Ovary (tissue), 9 donors: ENCODE results near the gene CTNNA3. TPM values are rescaled to one million over a fixed set of nuclear protein-coding genes. Genes with fewer than 3 reads are reported as not detected.

Source experiments
- DNase-seq, 5 donors: peaks; one replicate each; pipeline ENCODE4 v3.0.0-alpha.2; 2019 to 2020
- H3K27ac ChIP-seq, 2 donors: fragments of 200-600 bp; one replicate each; pipeline versions ENCODE4 v1.5.1 to v1.8.0; 2019 to 2022
- H3K27me3 ChIP-seq: fragments of 200-600 bp; one replicate; pipeline ENCODE4 v1.8.0; 2022
- H3K36me3 ChIP-seq: fragments of 200-600 bp; sonication (generic); one replicate; pipeline ENCODE4 v1.5.1; 2019
- H3K4me1 ChIP-seq: one replicate; pipeline ENCODE4 v1.8.1; 2013; ENCODE audit warnings: mild to moderate bottlenecking, moderate library complexity; ENCODE audit not compliant: insufficient read depth
- H3K4me3 ChIP-seq: fragments of 200-600 bp; sonication (generic); one replicate; pipeline ENCODE4 v1.5.1; 2017
- H3K9me3 ChIP-seq, 2 donors: fragments of 200-600 bp in 1 of 2; sonication (generic) in 1 of 2; one replicate each; pipeline versions ENCODE4 v1.5.1 to v1.8.1; 2013 to 2019; ENCODE audit warnings: mild to moderate bottlenecking in 1 of 2, moderate library complexity in 1 of 2
- CTCF ChIP-seq, 3 donors: fragments of 450-650 bp in 2 of 3; fragments of 200-600 bp in 1 of 3; IDR thresholded peaks; one replicate each; pipeline versions ENCODE4 v1.5.1 to v1.8.0; 2016 to 2022; ENCODE audit warnings: antibody characterized with exemption in 3 of 3, mild to moderate bottlenecking in 1 of 3
- EP300 ChIP-seq: sonication (generic); formaldehyde crosslinking; IDR thresholded peaks from one replicate; pipeline ENCODE4 v1.6.1; 2017; ENCODE audit warnings: antibody characterized with exemption
- POLR2A ChIP-seq: fragments of 450-650 bp; IDR thresholded peaks from one replicate; pipeline ENCODE4 v1.6.1; 2017; ENCODE audit warnings: antibody characterized with exemption, mild to moderate bottlenecking, moderate library complexity
- WGBS, 3 donors: extraction: QIAGEN DNeasy Blood & Tissue Kit in 1 of 3; methylation state at CpG; one replicate each; pipeline versions ENCODE4 v1.1.5 to v1.1.7; 2013 to 2017; 5-methylcytosine and 5-hydroxymethylcytosine counted together
- intact Hi-C, 4 donors: fragments of 100-400 bp; cut with DNase I; formaldehyde crosslinking; loops; one replicate each; pipeline versions ENCODE4 v1.11.0 to v1.15.1; 2022 to 2023
- polyA plus RNA-seq, 2 donors: library from polyadenylated mRNA; stranded (reverse); fragments of 200-250 nt in 1 of 2; fragments of 350-450 nt in 1 of 2; fragmentation: Illumina TruSeq in 1 of 2; extraction: RNeasy Lipid Tissue Mini Kit (QIAGEN cat#74804) in 1 of 2; gene quantifications; one replicate each; pipeline ENCODE4 v1.2.3, GENCODE V29; 2013 to 2014
- total RNA-seq, 7 donors: library from RNA; depleted of rRNA in 2 of 7; stranded (reverse); fragments of >200 nt in 2 of 7; fragmentation: NEBNext Ultra II Directional in 3 of 7; extraction: Animal tissue kit (Norgen Biotek cat#: 25700) in 3 of 7; gene quantifications; one replicate each; pipeline versions ENCODE4 v1.1.0 to v1.2.4, GENCODE V29; 2016 to 2023
- donor health status: DM: no; HTN: no; CAD: no; lungs with moderate emphysema.
- donor health status: DM: no; HTN: no; CAD: no.
- donor health status: Bipolar disorder and iron deficiency.
- donor health status: DM: yes; HTN: yes; CAD: no.
- donor health status: DM: no; HTN: no; CAD: no.
- donor health status: DM: yes; HTN: yes; CAD: no.

Gene CTNNA3
- total and polyA plus RNA-seq, 9 donors: 1.9 to 9.7 (median 4.0) TPM

- no peaks in the 10 kb centered on the region for H3K9me3 ChIP-seq
- no peaks in the 10 kb centered on the region for H3K36me3 ChIP-seq
- H3K4me3 ChIP-seq: no peak overlapping the region
- H3K27ac ChIP-seq: no peak overlapping the region
- H3K27me3 ChIP-seq: no peaks in the 10 kb centered on the region
- TF ChIP-seq CTCF (IDR thresholded peaks at IDR 0.05) (no peak), POLR2A (no peak), EP300 (no peak)
- no peaks in the 10 kb centered on the region for H3K4me1 ChIP-seq
- no peak for DNase-seq
- 53 to 73% (median 59%) methylated on average over 1 of the region's 1 CpG for WGBS, 3 donors
- intact Hi-C loops: no loop called here
These were observed 17.5 kb downstream of the CTNNA3 start for GRCh38 chr10:67678335-67678974.

DNA sequence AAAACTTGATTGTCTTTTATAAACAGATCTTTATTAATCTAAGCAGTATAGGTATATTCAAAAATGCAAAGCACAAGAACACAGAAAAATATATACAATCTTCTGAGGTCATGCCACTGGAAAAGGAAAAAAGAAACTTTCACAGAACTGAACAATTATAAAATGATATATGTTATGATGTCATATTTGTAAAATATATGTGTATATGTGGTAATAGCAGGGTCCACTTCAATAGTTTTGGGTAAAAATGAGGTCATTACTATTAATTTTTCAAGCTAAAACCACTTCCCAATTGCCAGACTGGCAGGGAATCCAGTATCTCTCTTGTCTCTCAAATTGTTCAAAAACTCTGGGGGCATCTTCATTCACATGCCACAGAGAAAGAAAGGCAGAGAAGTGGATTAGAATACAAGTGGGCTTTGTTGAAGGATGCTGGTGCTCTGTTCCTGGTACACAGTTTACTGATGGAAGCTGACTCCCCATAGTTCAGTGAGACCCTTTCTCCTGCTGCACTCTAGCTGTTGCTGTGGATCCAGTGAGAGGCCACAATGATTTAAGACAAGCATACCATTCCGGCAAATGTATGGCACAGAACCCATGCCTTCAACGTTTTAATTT lies 19.7 kb downstream of the CTNNA3 start:
- H3K4me3 ChIP-seq: no peak overlapping the region
- no peak for DNase-seq
- H3K27me3 ChIP-seq: no peaks in the 10 kb centered on the region
- no peaks in the 10 kb centered on the region for H3K4me1 ChIP-seq
- no peaks in the 10 kb centered on the region for H3K9me3 ChIP-seq
- TF ChIP-seq EP300 (no peak), POLR2A (no peak), CTCF (IDR thresholded peaks at IDR 0.05) (no peak)
- H3K27ac ChIP-seq: no peak overlapping the region
- intact Hi-C loops: no loop called here
- no peaks in the 10 kb centered on the region for H3K36me3 ChIP-seq
- WGBS, 3 donors: 47 to 63% (median 48%) methylated on average over 2 of the region's 2 CpGs

DNA sequence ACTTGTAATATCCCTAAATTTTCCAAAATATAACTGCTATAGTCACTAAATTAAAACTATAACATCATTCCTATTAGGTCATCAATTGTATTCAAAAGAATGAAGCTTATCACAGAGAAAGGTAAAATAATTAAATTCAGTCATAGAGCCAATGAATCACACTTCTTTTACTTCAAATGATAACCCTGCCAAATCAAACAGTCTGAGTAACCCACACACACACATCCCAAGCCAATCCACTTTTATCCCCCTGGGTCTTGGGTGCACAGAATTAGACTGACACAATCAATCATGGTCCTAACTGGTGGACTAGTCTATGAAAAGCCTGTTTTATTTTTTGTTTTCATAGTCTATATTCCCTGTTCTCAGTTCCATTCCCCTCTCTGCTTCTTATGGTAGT lies 25.6 kb downstream of the CTNNA3 start:
- Histone ChIP-seq H3K27ac (no peak overlapping the region), H3K4me3 (no peak overlapping the region)

DNA sequence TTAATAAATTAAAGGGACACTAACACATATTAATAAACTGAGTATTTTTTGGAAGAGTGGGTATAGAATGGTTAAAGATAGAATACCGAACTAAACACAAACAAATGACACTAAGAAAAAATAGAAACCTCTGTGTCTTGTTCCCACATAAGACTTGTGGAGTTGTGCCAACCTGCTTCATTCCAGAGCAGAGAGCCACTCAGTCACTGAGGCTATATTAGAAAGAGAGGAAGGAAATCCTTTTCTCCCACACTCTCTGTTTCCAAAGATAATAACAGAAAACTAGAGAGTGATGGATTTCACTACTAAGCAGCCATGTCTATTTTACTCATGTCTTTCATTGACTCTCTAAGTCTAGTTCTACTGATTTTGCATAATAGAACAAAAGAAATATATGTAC lies 26.0 kb downstream of the CTNNA3 start:
- intact Hi-C loops: loop anchor here in 3 of 4 donors (10.0 kb wide), 1 partner anchor 105 kb away; no protein-coding TSS in a partner anchor

More for the DNA sequence above, 25.6 kb downstream of the CTNNA3 start:
- Histone ChIP-seq H3K9me3 (no peaks in the 10 kb centered on the region), H3K27me3 (no peaks in the 10 kb centered on the region), H3K36me3 (no peaks in the 10 kb centered on the region), H3K4me1 (no peaks in the 10 kb centered on the region)
- no peak for DNase-seq
- TF ChIP-seq CTCF (IDR thresholded peaks at IDR 0.05): no peak
- intact Hi-C loops: no loop called here

GRCh38 chr10:67668448-67668847 lies 27.5 kb downstream of the CTNNA3 start:
- Histone ChIP-seq H3K27ac (no peak overlapping the region), H3K4me1 (no peaks in the 10 kb centered on the region), H3K27me3 (no peaks in the 10 kb centered on the region), H3K4me3 (no peak overlapping the region), H3K9me3 (no peaks in the 10 kb centered on the region), H3K36me3 (no peaks in the 10 kb centered on the region)
- 54 to 78% (median 76%) methylated on average over 3 of the region's 3 CpGs for WGBS, 3 donors
- intact Hi-C loops: loop anchor here in 3 of 4 donors (10.0 kb wide), 1 partner anchor 106 kb away; no protein-coding TSS in a partner anchor
- no peak for DNase-seq
- TF ChIP-seq POLR2A (no peak), CTCF (IDR thresholded peaks at IDR 0.05) (no peak), EP300 (no peak)

More for the DNA sequence above, 26.0 kb downstream of the CTNNA3 start:
- no peaks in the 10 kb centered on the region for H3K9me3 ChIP-seq
- WGBS, 3 donors: 8 to 25% (median 9%) methylated on average over 1 of the region's 1 CpG
- no peaks in the 10 kb centered on the region for H3K36me3 ChIP-seq
- TF ChIP-seq POLR2A: no peak
- no peak overlapping the region for H3K4me3 ChIP-seq
- DNase-seq: no peak
- no peaks in the 10 kb centered on the region for H3K4me1 ChIP-seq
- no peaks in the 10 kb centered on the region for H3K27me3 ChIP-seq
- H3K27ac ChIP-seq: no peak overlapping the region
